Mesenchymal stem cell (in vitro differentiated cells and primary cell): Measurements from ENCODE around the gene APC2.

Source experiments
- DNase-seq: peaks from one replicate; pipeline ENCODE4 v3.0.0-alpha.2; 2013
- H2AFZ ChIP-seq: one replicate; pipeline ENCODE4 v1.6.1; 2013; ENCODE audit warnings: low read depth, mild to moderate bottlenecking, control low read depth, inconsistent platforms, low read length, moderate library complexity
- H2AK5ac ChIP-seq: 2 replicates; pipeline ENCODE4 v1.6.1; 2013; ENCODE audit warnings: low read length, moderate library complexity, mild to moderate bottlenecking, inconsistent platforms; ENCODE audit not compliant: severe bottlenecking
- H2BK120ac ChIP-seq: one replicate; pipeline ENCODE4 v1.6.1; 2013; ENCODE audit warnings: low read depth, mild to moderate bottlenecking, inconsistent platforms, low read length, moderate library complexity
- H2BK12ac ChIP-seq, 2 experiments: one replicate each; pipeline ENCODE4 v1.6.1; 2013; ENCODE audit warnings: inconsistent platforms in 2 of 2, low read length in 2 of 2, mild to moderate bottlenecking in 2 of 2, moderate library complexity in 2 of 2, control low read depth in 1 of 2
- H2BK15ac ChIP-seq: one replicate; pipeline ENCODE4 v1.6.1; 2013; ENCODE audit warnings: mild to moderate bottlenecking, low read depth, inconsistent platforms; ENCODE audit not compliant: poor library complexity, severe bottlenecking
- H2BK5ac ChIP-seq: 2 replicates; pipeline ENCODE4 v1.6.1; 2013; ENCODE audit warnings: low read depth, mild to moderate bottlenecking, low read length, control low read depth, inconsistent platforms; ENCODE audit not compliant: poor library complexity, severe bottlenecking
- H3K14ac ChIP-seq, 2 experiments: one replicate each; pipeline ENCODE4 v1.6.1; 2013; ENCODE audit warnings: inconsistent platforms in 2 of 2, low read length in 2 of 2, control low read depth in 1 of 2, mild to moderate bottlenecking in 1 of 2, moderate library complexity in 1 of 2
- H3K18ac ChIP-seq, 2 experiments: one replicate each; pipeline ENCODE4 v1.6.1; 2013; ENCODE audit warnings: inconsistent platforms in 2 of 2, low read length in 2 of 2, control low read depth in 1 of 2, low read depth in 1 of 2, mild to moderate bottlenecking in 1 of 2
- H3K23ac ChIP-seq, 2 experiments: one replicate each; pipeline ENCODE4 v1.6.1; 2013; ENCODE audit warnings: inconsistent platforms in 2 of 2, low read length in 2 of 2, mild to moderate bottlenecking in 2 of 2, moderate library complexity in 2 of 2, control low read depth in 1 of 2
- H3K27ac ChIP-seq: 2 replicates; pipeline ENCODE4 v1.5.1; 2013; ENCODE audit warnings: mild to moderate bottlenecking, moderate library complexity, low read length, control low read depth, inconsistent platforms; ENCODE audit not compliant: poor library complexity, severe bottlenecking
- H3K27me3 ChIP-seq, 2 experiments: 2 replicates each; pipeline versions ENCODE4 v1.6.1 to v1.7.0; 2013; ENCODE audit warnings: low read length in 2 of 2, mild to moderate bottlenecking in 2 of 2, moderate library complexity in 2 of 2, control low read depth in 1 of 2, inconsistent platforms in 1 of 2; ENCODE audit not compliant: control insufficient read depth in 1 of 2, insufficient read depth in 1 of 2
- H3K36me3 ChIP-seq, 2 experiments: 2 replicates each; pipeline versions ENCODE4 v1.6.1 to v1.7.0; 2013; ENCODE audit warnings: low read length in 2 of 2, control low read depth in 1 of 2, inconsistent platforms in 1 of 2, low read depth in 1 of 2, mild to moderate bottlenecking in 1 of 2; ENCODE audit not compliant: insufficient read depth in 2 of 2, control insufficient read depth in 1 of 2
- H3K4ac ChIP-seq, 2 experiments: one replicate each; pipeline ENCODE4 v1.6.1; 2013; ENCODE audit warnings: inconsistent platforms in 2 of 2, low read length in 2 of 2, mild to moderate bottlenecking in 2 of 2, moderate library complexity in 2 of 2, control low read depth in 1 of 2, low read depth in 1 of 2
- H3K4me1 ChIP-seq: 2 replicates; pipeline ENCODE4 v1.6.1; 2013; ENCODE audit warnings: low read depth, low read length, control low read depth; ENCODE audit not compliant: control insufficient read depth, insufficient read depth
- H3K4me2 ChIP-seq: 2 replicates; pipeline ENCODE4 v1.6.1; 2013; ENCODE audit warnings: low read length, mild to moderate bottlenecking, inconsistent platforms; ENCODE audit not compliant: poor library complexity, severe bottlenecking
- H3K4me3 ChIP-seq, 2 experiments: 2 replicates each; pipeline versions ENCODE4 v1.5.1 to v1.7.0; 2013; ENCODE audit warnings: low read length in 2 of 2, mild to moderate bottlenecking in 2 of 2, control low read depth in 1 of 2, low read depth in 1 of 2; ENCODE audit not compliant: insufficient read depth in 1 of 2
- H3K79me1 ChIP-seq: replicated peaks from 2 replicates; pipeline ENCODE4 v1.6.1; 2013; ENCODE audit warnings: mild to moderate bottlenecking, control low read depth, low read length, inconsistent platforms; ENCODE audit not compliant: poor library complexity, severe bottlenecking
- H3K9ac ChIP-seq: 2 replicates; pipeline ENCODE4 v1.7.0; 2013; ENCODE audit warnings: mild to moderate bottlenecking, low read length, moderate library complexity
- H3K9me3 ChIP-seq: 2 replicates; pipeline ENCODE4 v1.7.0; 2013; ENCODE audit warnings: mild to moderate bottlenecking, low read length; ENCODE audit not compliant: control insufficient read depth
- H4K8ac ChIP-seq: one replicate; pipeline ENCODE4 v1.6.1; 2013; ENCODE audit warnings: inconsistent platforms, mild to moderate bottlenecking, low read length, moderate library complexity
- H4K91ac ChIP-seq: one replicate; pipeline ENCODE4 v1.6.1; 2013; ENCODE audit warnings: mild to moderate bottlenecking, low read length, inconsistent platforms
- WGBS: methylation state at CpG from one replicate; pipeline ENCODE4 v1.1.7; 2013; ENCODE audit warnings: mixed read lengths; 5-methylcytosine and 5-hydroxymethylcytosine counted together

The APC2 gene

GRCh38 chr19:1410136-1410786 lies 39.7 kb upstream of the APC2 start:
- Histone ChIP-seq H3K4ac (no peak overlapping the region), H3K4me2 (peak overlapping the region; percentile 24), H4K8ac (no peak overlapping the region), H3K4me1 (peaks cover 58% of the 10 kb centered on the region), H3K23ac (peak overlapping the region in 1 of 2 experiments; percentile 70), H3K9me3 (no peaks in the 10 kb centered on the region), H3K9ac (peak overlapping the region; percentile 93), H4K91ac (no peak overlapping the region), H2BK120ac (no peak overlapping the region), H2BK5ac (peak overlapping the region; percentile 35), H2BK15ac (no peak overlapping the region), H3K18ac (peak overlapping the region in 1 of 2 experiments; percentile 41), H3K79me1 (no peaks in the 10 kb centered on the region), H3K36me3 (peaks cover 10 to 27% of the 10 kb centered on the region in 2 experiments), H2AFZ (no peak overlapping the region), H3K14ac (peak overlapping the region in 1 of 2 experiments; percentile 92), H2BK12ac (no peak overlapping the region), H3K27ac (peak overlapping the region; percentile 73), H3K4me3 (peak overlapping the region; percentile 5 to 92), H3K27me3 (no peaks in the 10 kb centered on the region), H2AK5ac (peak overlapping the region; percentile 49)
- 94% methylated on average over 23 of the region's 23 CpGs for WGBS
- DNase-seq: peak; percentile 30

DNA sequence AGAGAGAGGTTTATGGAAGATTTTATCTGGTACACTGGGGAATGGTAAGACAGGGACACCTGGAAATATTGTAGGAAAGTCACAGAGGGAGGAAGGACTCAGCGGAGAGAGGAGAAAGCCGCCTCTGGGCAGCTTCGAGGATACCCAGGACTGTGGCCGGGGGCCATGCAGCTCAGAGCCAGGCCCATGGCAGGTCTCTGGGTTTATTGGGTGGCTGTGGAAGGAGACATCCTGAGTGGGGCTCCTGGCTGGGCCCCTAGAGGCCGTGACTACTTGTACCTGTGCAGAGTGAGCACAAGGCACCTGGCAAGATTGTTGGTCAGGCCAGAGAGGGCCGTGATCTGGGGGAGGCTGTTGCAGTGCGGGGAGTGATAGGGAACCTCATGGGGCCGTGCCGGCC lies 39.1 kb upstream of the APC2 start:
- Histone ChIP-seq H2BK15ac (no peak overlapping the region), H3K4ac (no peak overlapping the region), H2BK5ac (peak overlapping the region; percentile 35), H4K91ac (no peak overlapping the region), H3K23ac (peak overlapping the region in 1 of 2 experiments; percentile 70), H3K14ac (no peak overlapping the region), H3K27me3 (no peaks in the 10 kb centered on the region), H2AFZ (no peak overlapping the region), H3K4me2 (peak overlapping the region; percentile 9), H4K8ac (no peak overlapping the region), H2BK12ac (no peak overlapping the region), H3K18ac (no peak overlapping the region), H3K79me1 (no peaks in the 10 kb centered on the region), H3K4me1 (peaks cover 64% of the 10 kb centered on the region), H3K9ac (peak overlapping the region; percentile 93), H3K9me3 (no peaks in the 10 kb centered on the region), H3K27ac (peak overlapping the region; percentile 73), H2AK5ac (peak overlapping the region; percentile 49), H2BK120ac (no peak overlapping the region), H3K36me3 (peaks cover 10 to 27% of the 10 kb centered on the region in 2 experiments), H3K4me3 (peak overlapping the region in 1 of 2 experiments; percentile 92)
- DNase-seq: no peak
- WGBS: 97% methylated on average over 9 of the region's 9 CpGs

DNA sequence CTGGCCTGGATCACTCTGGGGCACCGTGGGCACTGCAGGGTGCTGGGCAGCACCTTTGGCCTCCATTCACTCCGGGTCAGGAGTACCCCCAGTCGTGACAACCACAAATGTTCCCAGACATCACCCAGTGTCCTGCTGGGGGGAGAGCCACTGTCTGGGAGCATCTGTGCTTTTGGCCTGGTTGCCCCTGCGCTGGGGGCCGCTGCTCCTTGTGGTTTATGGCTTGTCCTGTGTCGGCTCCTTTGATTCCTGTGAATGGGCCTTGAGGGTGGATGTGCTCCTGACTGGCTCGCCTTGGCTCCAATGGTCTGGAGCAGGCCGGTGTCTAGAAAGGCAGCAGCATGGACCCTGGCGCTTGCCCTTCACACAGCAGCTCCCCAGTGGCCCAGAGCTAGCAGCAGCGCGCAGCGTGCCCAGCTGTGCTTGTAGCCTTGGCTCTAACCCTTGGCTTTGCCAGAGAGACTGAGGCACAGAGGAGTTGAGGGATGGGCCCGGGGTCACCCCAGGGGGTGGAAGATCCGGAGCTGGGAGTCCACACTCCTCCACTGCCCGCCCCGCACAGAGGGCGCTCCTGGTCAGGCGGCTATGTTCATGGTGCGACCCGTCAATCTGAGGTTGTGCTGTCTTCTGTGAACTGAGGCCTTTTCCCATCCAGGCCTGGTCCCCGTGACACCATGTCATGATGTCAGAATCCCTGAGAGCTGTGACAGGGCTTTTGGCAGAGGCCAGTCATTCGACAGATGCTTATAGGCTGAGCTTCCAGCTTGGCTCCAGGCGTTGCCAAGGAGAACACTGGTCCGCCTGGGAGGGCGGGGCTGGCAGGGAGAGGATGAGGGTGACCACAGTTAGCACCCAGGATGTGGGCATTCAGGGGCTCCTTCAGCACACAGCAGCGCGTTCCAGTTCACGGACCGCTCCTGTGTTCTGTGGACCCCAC lies 38.4 kb upstream of the APC2 start:
- Histone ChIP-seq H2AK5ac (no peak overlapping the region), H3K4me3 (peak overlapping the region in 1 of 2 experiments; percentile 92), H2BK120ac (no peak overlapping the region), H4K91ac (peak overlapping the region; percentile 1), H2AFZ (no peak overlapping the region), H3K9ac (peak overlapping the region; percentile 93), H3K79me1 (no peaks in the 10 kb centered on the region), H3K27me3 (no peaks in the 10 kb centered on the region), H3K23ac (no peak overlapping the region), H3K4ac (no peak overlapping the region), H3K14ac (no peak overlapping the region), H4K8ac (no peak overlapping the region), H2BK5ac (no peak overlapping the region), H3K9me3 (no peaks in the 10 kb centered on the region), H3K36me3 (peaks cover 10 to 30% of the 10 kb centered on the region in 2 experiments), H2BK12ac (no peak overlapping the region), H3K4me2 (peak overlapping the region; percentile 9), H3K27ac (peak overlapping the region; percentile 73), H2BK15ac (no peak overlapping the region), H3K18ac (no peak overlapping the region), H3K4me1 (peaks cover 70% of the 10 kb centered on the region)
- DNase-seq: no peak
- WGBS: 92% methylated on average over 29 of the region's 29 CpGs

DNA sequence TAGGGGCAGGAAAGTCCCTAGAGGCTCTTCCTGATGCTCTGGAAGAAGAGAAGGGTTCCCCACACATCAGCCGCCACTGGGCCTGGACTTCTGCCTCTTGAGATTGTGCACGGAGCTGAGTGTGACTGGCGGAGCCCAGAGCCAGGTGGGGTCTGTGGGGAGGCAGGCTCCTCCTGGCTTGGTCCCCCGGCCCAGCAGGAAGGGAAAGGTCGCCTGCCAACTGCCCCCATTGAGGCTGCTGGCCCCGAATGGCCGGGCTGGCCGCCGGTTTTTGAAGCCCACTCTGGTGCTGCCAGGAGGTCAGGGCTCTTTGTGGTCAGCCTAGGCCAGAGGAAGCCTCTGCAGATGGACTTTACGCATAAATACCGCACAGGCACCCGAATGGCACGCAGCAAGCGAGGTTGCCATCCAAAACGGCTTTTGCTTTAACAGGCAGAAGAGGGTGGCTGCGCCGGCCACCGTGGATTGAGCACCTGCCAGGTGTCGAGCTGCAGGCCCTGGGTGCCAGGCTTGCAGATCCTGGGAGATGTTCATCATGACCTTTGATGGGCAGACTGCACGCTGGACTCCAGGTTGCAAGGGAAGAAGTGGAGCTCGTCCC lies 37.5 kb upstream of the APC2 start:
- no peak overlapping the region for H2BK120ac ChIP-seq
- WGBS: 91% methylated on average over 19 of the region's 21 CpGs
- H3K27me3 ChIP-seq: no peaks in the 10 kb centered on the region
- peaks cover 74% of the 10 kb centered on the region for H3K4me1 ChIP-seq
- no peak for DNase-seq
- no peak overlapping the region for H4K8ac ChIP-seq
- H2AFZ ChIP-seq: no peak overlapping the region
- H3K4ac ChIP-seq: no peak overlapping the region
- no peak overlapping the region for H2BK5ac ChIP-seq
- peak overlapping the region; percentile 93 for H3K9ac ChIP-seq
- peak overlapping the region; percentile 52 for H4K91ac ChIP-seq
- no peak overlapping the region for H3K23ac ChIP-seq
- no peak overlapping the region for H3K18ac ChIP-seq
- H3K4me2 ChIP-seq: no peak overlapping the region
- no peak overlapping the region for H3K4me3 ChIP-seq
- no peak overlapping the region for H2AK5ac ChIP-seq
- no peak overlapping the region for H2BK12ac ChIP-seq
- peaks cover 13 to 38% of the 10 kb centered on the region in 2 experiments for H3K36me3 ChIP-seq
- no peaks in the 10 kb centered on the region for H3K9me3 ChIP-seq
- no peak overlapping the region for H3K14ac ChIP-seq
- no peak overlapping the region for H2BK15ac ChIP-seq
- no peaks in the 10 kb centered on the region for H3K79me1 ChIP-seq
- H3K27ac ChIP-seq: no peak overlapping the region
